Measurements from ENCODE around the gene PPP1R15A. TPM values are rescaled to one million over a fixed set of nuclear protein-coding genes. Genes with fewer than 3 reads are reported as not detected.
"Not testable (repeated sequence)": the region's sequence is repeated elsewhere in the genome, so short reads cannot be mapped to it uniquely, and the experiment has no call there.

The PPP1R15A gene
- total RNA-seq, 6 experiments from 2014 or later, result 4.5 to 25.6 (median 12.2) TPM

GRCh38 chr19:48900477-48901406 lies 28.5 kb downstream of the PPP1R15A start:
- H3K4me3 ChIP-seq, result peak overlapping the region; percentile 69 to 98 (median 76)
- DNase-seq (no peak), ATAC-seq (peak; percentile 1 to 20 (median 4))
- no peaks in the 10 kb centered on the region for H3K9me3 ChIP-seq
- peaks cover 0 to 22% (median 11%) of the 10 kb centered on the region in 4 donors for H3K4me1 ChIP-seq
- intact Hi-C loops (cut with DNase I), result loop anchor here in 1 of 2 donors (10.0 kb wide), 1 partner anchor 64 kb away; the partner anchor contains the start of gene FTL
- H3K36me3 ChIP-seq, result peaks cover 0 to 14% (median 5%) of the 10 kb centered on the region in 4 donors
- TF ChIP-seq CTCF (IDR thresholded peaks at IDR 0.05) (no peak), POLR2A (IDR thresholded peaks at IDR 0.05) (no peak)
- WGBS (ENCODE audit: insufficient coverage, low coverage, low lambda C conversion rate, missing lambda C conversion rate), result 14% methylated on average over 10 of the region's 24 CpGs
- H3K27me3 ChIP-seq, result no peaks in the 10 kb centered on the region
- H3K27ac ChIP-seq, result peak overlapping the region; percentile 95 to 97 (median 96)

GRCh38 chr19:48902291-48902690 lies 30.1 kb downstream of the PPP1R15A start:
- H3K36me3 ChIP-seq, result peaks cover 0 to 20% (median 5%) of the 10 kb centered on the region in 4 donors

GRCh38 chr19:48903788-48904187 lies 31.6 kb downstream of the PPP1R15A start:
- not testable (repeated sequence) for H3K4me3 ChIP-seq, H3K9me3 ChIP-seq, ATAC-seq, DNase-seq, H3K27me3 ChIP-seq, H3K27ac ChIP-seq
- peaks cover 0 to 20% (median 5%) of the 10 kb centered on the region in 4 donors for H3K36me3 ChIP-seq
- intact Hi-C loops (cut with DNase I), result loop anchor here in 1 of 2 donors (10.0 kb wide), 1 partner anchor 61 kb away; the partner anchor contains the start of gene FTL
- peaks cover 0 to 38% (median 19%) of the 10 kb centered on the region in 4 donors for H3K4me1 ChIP-seq

More at GRCh38 chr19:48902291-48902690, 30.1 kb downstream of the PPP1R15A start:
- not testable (repeated sequence) for H3K4me3 ChIP-seq, H3K9me3 ChIP-seq, DNase-seq, H3K27me3 ChIP-seq, ATAC-seq, H3K27ac ChIP-seq
- intact Hi-C loops (cut with DNase I), result loop anchor here in 1 of 2 donors (10.0 kb wide), 1 partner anchor 63 kb away; the partner anchor contains the start of gene FTL
- H3K4me1 ChIP-seq, result peaks cover 0 to 32% (median 14%) of the 10 kb centered on the region in 4 donors
- 95% methylated on average over 6 of the region's 7 CpGs for WGBS (ENCODE audit: insufficient coverage, low coverage, low lambda C conversion rate, missing lambda C conversion rate)

- peaks cover 2 to 31% (median 9%) of the 10 kb centered on the region in 4 donors for H3K36me3 ChIP-seq
- peak overlapping the region in 2 of 3 donors; percentile 63 to 88 for H3K27ac ChIP-seq
- WGBS (ENCODE audit: insufficient coverage, low coverage, low lambda C conversion rate, missing lambda C conversion rate), result 71% methylated on average over 3 of the region's 14 CpGs
- H3K27me3 ChIP-seq, result no peaks in the 10 kb centered on the region
- H3K4me3 ChIP-seq, result no peak overlapping the region
- DNase-seq (no peak), ATAC-seq (no peak)
- no peak for TF ChIP-seq CTCF (IDR thresholded peaks at IDR 0.05)
- no peak for TF ChIP-seq POLR2A (IDR thresholded peaks at IDR 0.05)
- intact Hi-C loops (cut with DNase I), result loop anchor here in 1 of 2 donors (10.0 kb wide), 1 partner anchor 59 kb away; the partner anchor contains the start of gene FTL
- no peaks in the 10 kb centered on the region for H3K9me3 ChIP-seq
- peaks cover 0 to 44% (median 22%) of the 10 kb centered on the region in 4 donors for H3K4me1 ChIP-seq
These were observed 33.4 kb downstream of the PPP1R15A start for GRCh38 chr19:48905664-48906063.

- Histone ChIP-seq H3K4me3 (no peak overlapping the region), H3K27me3 (no peaks in the 10 kb centered on the region), H3K4me1 (peaks cover 0 to 43% (median 21%) of the 10 kb centered on the region in 4 donors), H3K9me3 (no peaks in the 10 kb centered on the region), H3K27ac (peak overlapping the region; percentile 63 to 88 (median 69)), H3K36me3 (peaks cover 2 to 37% (median 13%) of the 10 kb centered on the region in 4 donors)
- ATAC-seq (no peak), DNase-seq (no peak)
- intact Hi-C loops (cut with DNase I), result loop anchor here in 1 of 2 donors (10.0 kb wide), 1 partner anchor 58 kb away; the partner anchor contains the start of gene FTL
- TF ChIP-seq CTCF (IDR thresholded peaks at IDR 0.05) (no peak), POLR2A (IDR thresholded peaks at IDR 0.05) (no peak)
- WGBS (ENCODE audit: insufficient coverage, low coverage, low lambda C conversion rate, missing lambda C conversion rate), result 92% methylated on average over 10 of the region's 10 CpGs
These were observed 34.1 kb downstream of the PPP1R15A start for GRCh38 chr19:48906324-48906723.

All from right lobe of liver (tissue), 6 donors.